MCF 10A (cell line): ENCODE measurements around the gene HSD3B2. TPM values are rescaled to one million over a fixed set of nuclear protein-coding genes. Genes with fewer than 3 reads are reported as not detected.

Experiments used
- BruUV-seq: library from RNA; stranded (reverse); fragments of 400-500 nt; replicated peaks from 2 replicates; lab custom pipeline; 2021; lab: Mats Ljungman, UMichigan
- CTCF ChIA-PET: fragments of 300-600 bp; sonication (Branson Sonifier 250); formaldehyde crosslinking; extraction: SDS; loops from one replicate; lab custom pipeline; 2021; ENCODE audit warnings: antibody characterized with exemption, inconsistent platforms; lab: Yijun Ruan, JAX
- POLR2A ChIA-PET: fragments of 300-600, 350-650 bp; sonication (Branson Sonifier 250); formaldehyde crosslinking; extraction: SDS; loops from one replicate; lab custom pipeline; 2020; ENCODE audit warnings: antibody characterized with exemption, inconsistent platforms; lab: Yijun Ruan, JAX
- DNase-seq: peaks from one replicate; pipeline ENCODE4 v3.0.0-alpha.2; 2018; ENCODE audit not compliant: unreplicated experiment
- H3K27ac Mint-ChIP-seq: one replicate; pipeline ENCODE4 v1.8.0; 2022; ENCODE audit warnings: mild to moderate bottlenecking, low read depth, mixed read lengths; ENCODE audit not compliant: unreplicated experiment
- H3K27me3 Mint-ChIP-seq: one replicate; pipeline ENCODE4 v1.8.0; 2022; ENCODE audit warnings: mixed read lengths; ENCODE audit not compliant: insufficient read depth, unreplicated experiment
- H3K36me3 Mint-ChIP-seq: one replicate; pipeline ENCODE4 v1.8.0; 2022; ENCODE audit warnings: mild to moderate bottlenecking, moderate library complexity, mixed read lengths; ENCODE audit not compliant: insufficient read depth, unreplicated experiment
- H3K4me1 Mint-ChIP-seq: one replicate; pipeline ENCODE4 v1.8.0; 2022; ENCODE audit warnings: mixed read lengths; ENCODE audit not compliant: insufficient read depth, unreplicated experiment
- H3K4me3 Mint-ChIP-seq: one replicate; pipeline ENCODE4 v1.8.0; 2022; ENCODE audit warnings: mild to moderate bottlenecking, moderate library complexity, mixed read lengths; ENCODE audit not compliant: unreplicated experiment
- H3K9me3 Mint-ChIP-seq: one replicate; pipeline ENCODE4 v1.8.0; 2022; ENCODE audit warnings: mixed read lengths; ENCODE audit not compliant: unreplicated experiment
- CTCF ChIP-seq: fragments of 200-600 bp; IDR thresholded peaks from one replicate; pipeline ENCODE4 v1.8.0; 2022; ENCODE audit warnings: antibody characterized with exemption, mild to moderate bottlenecking; ENCODE audit not compliant: unreplicated experiment
- intact Hi-C: fragments of 100-400 bp; cut with micrococcal nuclease; formaldehyde crosslinking; loops from 2 replicates; pipeline ENCODE4 v1.14.1; 2022
- total RNA-seq: library from RNA; stranded (reverse); gene quantifications from 2 replicates; pipeline ENCODE4 v1.2.3, GENCODE V29; 2022

HSD3B2 gene
- total RNA-seq, 1 experiment from 2014 or later: not detected

DNA sequence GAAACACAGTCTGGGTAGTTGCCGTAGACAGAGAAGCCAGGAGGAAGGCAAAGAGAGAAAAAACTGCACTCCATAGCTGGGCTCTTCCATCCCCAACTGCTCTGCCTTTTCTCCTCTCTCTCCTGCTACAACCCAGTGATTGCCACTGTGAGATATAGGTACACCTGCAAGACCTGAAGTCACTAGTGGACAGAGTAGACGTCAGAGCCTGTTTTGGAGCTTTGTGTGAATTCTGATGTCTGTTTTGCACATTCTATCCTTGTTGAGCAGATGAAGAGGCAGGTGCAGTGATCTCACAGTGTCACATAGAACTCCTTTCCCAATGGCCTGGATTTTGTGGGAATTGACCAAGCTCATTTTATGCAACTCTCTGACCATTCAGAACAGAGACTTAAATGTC is 44.2 kb upstream of the HSD3B2 start:
- Mint-ChIP-seq H3K9me3 (no peaks in the 10 kb centered on the region), H3K27me3 (no peaks in the 10 kb centered on the region), H3K36me3 (no peaks in the 10 kb centered on the region), H3K4me1 (peaks cover 12% of the 10 kb centered on the region), H3K4me3 (no peak overlapping the region), H3K27ac (no peak overlapping the region)
- POLR2A ChIA-PET: interaction anchor here (0.9 kb wide), 1 partner anchor 1223 kb away, joined by 3 read pairs; no protein-coding TSS in a partner anchor
- intact Hi-C loops: no loop called here
- CTCF ChIA-PET: interaction anchor here (0.6 to 7.8 kb wide), 6 partner anchors 10 to 1216 kb away, joined by 3 to 116 read pairs (median 3); no protein-coding TSS in a partner anchor
- BruUV-seq: no TSS peak
- TF ChIP-seq CTCF: no peak
- no peak for DNase-seq

DNA sequence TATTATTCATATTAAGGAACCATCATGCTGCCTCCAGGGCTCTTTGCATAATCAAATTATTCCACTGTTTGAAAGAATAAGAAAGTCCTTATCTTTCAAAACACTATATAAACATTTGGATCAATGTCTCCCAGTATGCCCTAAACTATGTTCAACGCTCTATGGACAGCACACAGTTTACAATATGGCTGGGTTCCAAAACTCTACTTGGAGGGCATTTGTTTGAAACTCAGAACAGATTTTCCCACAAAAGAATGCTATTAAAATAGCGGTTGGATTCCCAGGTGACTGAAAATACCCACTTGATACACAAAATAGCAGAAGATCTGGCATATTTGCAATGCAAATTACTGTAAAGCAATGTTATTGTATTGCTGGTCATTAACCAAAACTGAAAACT is 43.1 kb upstream of the HSD3B2 start:
- Mint-ChIP-seq H3K4me3 (no peak overlapping the region), H3K36me3 (no peaks in the 10 kb centered on the region), H3K4me1 (peaks cover 12% of the 10 kb centered on the region), H3K27me3 (no peaks in the 10 kb centered on the region), H3K27ac (no peak overlapping the region), H3K9me3 (no peaks in the 10 kb centered on the region)
- no peak for DNase-seq
- intact Hi-C loops: no loop called here
- no peak for TF ChIP-seq CTCF
- BruUV-seq: no TSS peak
- POLR2A ChIA-PET: no interaction called here
- CTCF ChIA-PET: no interaction called here

GRCh38 chr1:119372503-119373086 is 42.4 kb upstream of the HSD3B2 start:
- ChIA-PET CTCF (interaction anchor here (0.6 to 1.6 kb wide), 7 partner anchors 55 to 1229 kb away, joined by 3 to 6 read pairs (median 3); no protein-coding TSS in a partner anchor), POLR2A (interaction anchor here (0.6 to 1.3 kb wide), 3 partner anchors 93 to 1641 kb away, joined by 3 to 5 read pairs (median 3); no protein-coding TSS in a partner anchor)
- H3K4me3 Mint-ChIP-seq: no peak overlapping the region
- no peak for TF ChIP-seq CTCF
- peak; percentile 38 for DNase-seq
- no peaks in the 10 kb centered on the region for H3K36me3 Mint-ChIP-seq
- H3K27ac Mint-ChIP-seq: no peak overlapping the region
- no TSS peak for BruUV-seq
- intact Hi-C loops: no loop called here
- H3K4me1 Mint-ChIP-seq: peaks cover 12% of the 10 kb centered on the region
- no peaks in the 10 kb centered on the region for H3K9me3 Mint-ChIP-seq
- no peaks in the 10 kb centered on the region for H3K27me3 Mint-ChIP-seq

DNA sequence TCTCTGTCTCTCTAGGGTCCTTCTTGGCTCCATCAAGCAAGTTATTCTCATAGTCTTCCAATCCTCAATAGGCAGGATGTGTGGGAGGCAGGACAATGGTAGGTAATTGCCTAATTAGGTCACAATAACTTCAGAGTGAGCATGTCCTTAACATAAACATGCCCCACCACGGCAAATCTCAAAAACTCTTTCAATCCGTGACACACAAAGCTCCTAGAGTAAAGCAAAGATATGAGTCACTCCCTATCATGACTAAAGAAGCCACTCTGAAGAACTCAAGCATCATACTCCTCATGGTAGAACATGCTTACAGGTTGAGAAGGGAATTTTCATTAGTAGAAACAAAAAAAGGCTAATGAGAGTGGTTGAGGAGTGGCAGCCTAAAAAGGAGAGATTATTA is 41.5 kb upstream of the HSD3B2 start:
- ChIA-PET CTCF (interaction anchor here (0.6 to 1.6 kb wide), 7 partner anchors 56 to 1221 kb away, joined by 3 to 6 read pairs (median 3); no protein-coding TSS in a partner anchor), POLR2A (interaction anchor here (1.2 to 1.3 kb wide), 2 partner anchors 94 to 99 kb away, joined by 3 to 5 read pairs; no protein-coding TSS in a partner anchor)
- no peak for TF ChIP-seq CTCF
- intact Hi-C loops: no loop called here
- Mint-ChIP-seq H3K4me3 (no peak overlapping the region), H3K4me1 (peaks cover 12% of the 10 kb centered on the region), H3K27me3 (no peaks in the 10 kb centered on the region), H3K36me3 (no peaks in the 10 kb centered on the region), H3K9me3 (no peaks in the 10 kb centered on the region), H3K27ac (no peak overlapping the region)
- peak; percentile 45 for DNase-seq
- no TSS peak for BruUV-seq
